KMS-11 (cell line): ENCODE data around the gene MCCC1.
"Not testable (repeated sequence)": the region's sequence is repeated elsewhere in the genome, so short reads cannot be mapped to it uniquely, and the experiment has no call there.

Source experiments
- H2AFZ ChIP-seq: fragments of 200-600 bp; sonication (generic); 2 replicates; pipeline ENCODE4 v1.6.1; 2016; ENCODE audit warnings: antibody characterized with exemption, mixed run types, low read depth
- H3K27ac ChIP-seq: fragments of 200-600 bp; sonication (generic); 2 replicates; pipeline ENCODE4 v1.6.1; 2016; ENCODE audit warnings: mild to moderate bottlenecking, mixed run types
- H3K27me3 ChIP-seq: fragments of 200-600 bp; sonication (generic); 2 replicates; pipeline ENCODE4 v1.6.1; 2017; ENCODE audit warnings: mild to moderate bottlenecking, low read depth, mixed run types, moderate library complexity; ENCODE audit not compliant: insufficient read depth
- H3K36me3 ChIP-seq: fragments of 200-600 bp; sonication (generic); 2 replicates; pipeline ENCODE4 v1.6.1; 2017; ENCODE audit warnings: mild to moderate bottlenecking, mixed run types; ENCODE audit not compliant: insufficient read depth
- H3K4me1 ChIP-seq: fragments of 200-600 bp; sonication (generic); 2 replicates; pipeline ENCODE4 v1.6.1; 2016; ENCODE audit warnings: mild to moderate bottlenecking, low read depth, mixed run types; ENCODE audit not compliant: poor library complexity, severe bottlenecking
- H3K4me2 ChIP-seq: fragments of 200-600 bp; sonication (generic); 2 replicates; pipeline ENCODE4 v1.7.0; 2016; ENCODE audit warnings: mild to moderate bottlenecking, mixed run types
- H3K4me3 ChIP-seq: fragments of 200-600 bp; sonication (generic); IDR thresholded peaks from 2 replicates; pipeline ENCODE4 v1.6.1; 2017; ENCODE audit warnings: low read depth, low read length, mixed read lengths; ENCODE audit not compliant: insufficient read depth
- H3K79me2 ChIP-seq: fragments of 200-600 bp; sonication (generic); 2 replicates; pipeline ENCODE4 v1.6.1; 2016; ENCODE audit warnings: low read depth, mixed run types; ENCODE audit not compliant: insufficient read depth
- H3K9ac ChIP-seq: fragments of 200-600 bp; sonication (generic); 2 replicates; pipeline ENCODE4 v1.6.1; 2016; ENCODE audit warnings: mild to moderate bottlenecking, mixed run types
- H4K20me1 ChIP-seq: fragments of 200-600 bp; sonication (generic); 2 replicates; pipeline ENCODE4 v1.6.1; 2016; ENCODE audit warnings: mild to moderate bottlenecking, mixed run types; ENCODE audit not compliant: insufficient read depth
- TF ChIP-seq, protein P1 (sequence below): fragments of 200-600 bp; sonication (generic); conservative IDR thresholded peaks from 2 replicates; pipeline ENCODE4 v1.6.1; 2017; ENCODE audit warnings: low read depth, mild to moderate bottlenecking, antibody characterized with exemption, low read length, moderate library complexity, mixed read lengths

MCCC1 gene

DNA sequence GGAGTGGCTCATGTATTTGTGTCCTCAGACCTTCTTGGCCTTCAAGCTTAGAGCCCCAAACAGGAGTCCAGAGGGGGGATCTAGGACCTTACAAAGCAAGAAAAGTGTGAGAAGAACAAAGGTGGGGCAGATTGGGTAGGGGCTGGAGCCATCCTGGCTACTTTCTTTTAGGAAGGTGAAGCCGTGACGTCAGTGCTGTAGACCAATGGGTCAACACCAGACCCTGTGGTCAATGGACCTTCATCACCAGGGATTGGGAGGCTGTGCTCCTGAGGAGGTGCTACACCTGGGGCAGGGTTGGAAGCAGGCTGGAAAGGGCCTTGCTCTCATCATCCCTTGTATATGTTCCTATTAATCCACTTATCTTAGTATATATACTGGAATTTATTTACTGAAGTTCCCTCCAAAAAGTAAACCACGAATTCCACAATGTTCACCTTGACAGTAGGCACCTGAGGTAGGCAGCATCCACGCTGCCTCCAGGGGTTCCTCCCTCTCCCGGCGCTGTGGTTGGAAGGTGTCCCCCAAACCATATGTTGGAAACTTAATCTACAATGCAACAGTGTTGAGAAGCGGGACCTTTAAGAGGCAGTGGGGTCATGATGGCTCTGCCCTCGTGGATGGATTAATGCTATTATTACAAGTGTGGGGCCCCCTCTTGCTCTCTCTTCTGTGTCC is 21.4 kb upstream of the MCCC1 start:
- H3K79me2 ChIP-seq, result no peaks in the 10 kb centered on the region
- no peak overlapping the region for H3K27ac ChIP-seq
- H3K36me3 ChIP-seq, result no peaks in the 10 kb centered on the region
- H3K4me2 ChIP-seq, result no peak overlapping the region
- H2AFZ ChIP-seq, result no peak overlapping the region
- no peaks in the 10 kb centered on the region for H3K27me3 ChIP-seq
- no peak overlapping the region for H3K9ac ChIP-seq
- H3K4me1 ChIP-seq, result peaks cover 11% of the 10 kb centered on the region
- TF ChIP-seq, protein P1, sequence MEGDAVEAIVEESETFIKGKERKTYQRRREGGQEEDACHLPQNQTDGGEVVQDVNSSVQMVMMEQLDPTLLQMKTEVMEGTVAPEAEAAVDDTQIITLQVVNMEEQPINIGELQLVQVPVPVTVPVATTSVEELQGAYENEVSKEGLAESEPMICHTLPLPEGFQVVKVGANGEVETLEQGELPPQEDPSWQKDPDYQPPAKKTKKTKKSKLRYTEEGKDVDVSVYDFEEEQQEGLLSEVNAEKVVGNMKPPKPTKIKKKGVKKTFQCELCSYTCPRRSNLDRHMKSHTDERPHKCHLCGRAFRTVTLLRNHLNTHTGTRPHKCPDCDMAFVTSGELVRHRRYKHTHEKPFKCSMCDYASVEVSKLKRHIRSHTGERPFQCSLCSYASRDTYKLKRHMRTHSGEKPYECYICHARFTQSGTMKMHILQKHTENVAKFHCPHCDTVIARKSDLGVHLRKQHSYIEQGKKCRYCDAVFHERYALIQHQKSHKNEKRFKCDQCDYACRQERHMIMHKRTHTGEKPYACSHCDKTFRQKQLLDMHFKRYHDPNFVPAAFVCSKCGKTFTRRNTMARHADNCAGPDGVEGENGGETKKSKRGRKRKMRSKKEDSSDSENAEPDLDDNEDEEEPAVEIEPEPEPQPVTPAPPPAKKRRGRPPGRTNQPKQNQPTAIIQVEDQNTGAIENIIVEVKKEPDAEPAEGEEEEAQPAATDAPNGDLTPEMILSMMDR, result no peak
- H3K4me3 ChIP-seq, result no peak overlapping the region
- H4K20me1 ChIP-seq, result no peaks in the 10 kb centered on the region

DNA sequence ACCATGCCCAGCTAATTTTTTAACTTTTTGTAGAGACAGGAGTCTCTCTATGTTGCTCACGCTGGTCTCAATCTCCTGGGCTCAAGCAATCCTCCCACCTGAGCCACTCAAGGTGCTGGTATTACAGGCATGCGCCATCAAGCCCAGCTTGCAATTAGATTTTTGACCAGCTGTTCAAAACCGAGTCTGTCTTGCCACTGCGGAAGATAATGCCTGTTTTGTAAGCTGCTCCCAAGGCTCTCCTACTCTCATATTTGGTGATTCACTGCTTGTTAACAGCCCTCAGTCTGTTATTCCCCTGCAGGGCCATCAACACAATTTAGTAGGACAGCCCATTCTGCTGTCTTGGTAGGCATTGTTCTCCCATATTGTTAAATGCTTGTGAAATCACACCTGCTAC is 17.8 kb upstream of the MCCC1 start:
- Histone ChIP-seq H3K79me2 (no peaks in the 10 kb centered on the region), H3K4me2 (peak overlapping the region; percentile 93; the same call in 1 of the 2 replicates), H3K9ac (no peak overlapping the region), H3K27me3 (no peaks in the 10 kb centered on the region), H3K27ac (no peak overlapping the region), H4K20me1 (no peaks in the 10 kb centered on the region), H3K4me3 (peak overlapping the region; percentile 58), H3K36me3 (no peaks in the 10 kb centered on the region), H3K4me1 (peaks cover 11% of the 10 kb centered on the region), H2AFZ (no peak overlapping the region)
- TF ChIP-seq, protein P1, result no peak

GRCh38 chr3:183116025-183116614 is 16.8 kb upstream of the MCCC1 start:
- no peaks in the 10 kb centered on the region for H3K36me3 ChIP-seq
- H3K4me1 ChIP-seq, result peaks cover 11% of the 10 kb centered on the region
- H3K4me3 ChIP-seq, result peak overlapping the region; percentile 73
- H3K4me2 ChIP-seq, result peak overlapping the region; percentile 93
- H3K9ac ChIP-seq, result peak overlapping the region; percentile 11; the same call in 1 of the 2 replicates
- no peak overlapping the region for H3K27ac ChIP-seq
- H3K79me2 ChIP-seq, result no peaks in the 10 kb centered on the region
- H4K20me1 ChIP-seq, result no peaks in the 10 kb centered on the region
- H3K27me3 ChIP-seq, result no peaks in the 10 kb centered on the region
- H2AFZ ChIP-seq, result peak overlapping the region; percentile 77
- TF ChIP-seq, protein P1, result no peak

DNA sequence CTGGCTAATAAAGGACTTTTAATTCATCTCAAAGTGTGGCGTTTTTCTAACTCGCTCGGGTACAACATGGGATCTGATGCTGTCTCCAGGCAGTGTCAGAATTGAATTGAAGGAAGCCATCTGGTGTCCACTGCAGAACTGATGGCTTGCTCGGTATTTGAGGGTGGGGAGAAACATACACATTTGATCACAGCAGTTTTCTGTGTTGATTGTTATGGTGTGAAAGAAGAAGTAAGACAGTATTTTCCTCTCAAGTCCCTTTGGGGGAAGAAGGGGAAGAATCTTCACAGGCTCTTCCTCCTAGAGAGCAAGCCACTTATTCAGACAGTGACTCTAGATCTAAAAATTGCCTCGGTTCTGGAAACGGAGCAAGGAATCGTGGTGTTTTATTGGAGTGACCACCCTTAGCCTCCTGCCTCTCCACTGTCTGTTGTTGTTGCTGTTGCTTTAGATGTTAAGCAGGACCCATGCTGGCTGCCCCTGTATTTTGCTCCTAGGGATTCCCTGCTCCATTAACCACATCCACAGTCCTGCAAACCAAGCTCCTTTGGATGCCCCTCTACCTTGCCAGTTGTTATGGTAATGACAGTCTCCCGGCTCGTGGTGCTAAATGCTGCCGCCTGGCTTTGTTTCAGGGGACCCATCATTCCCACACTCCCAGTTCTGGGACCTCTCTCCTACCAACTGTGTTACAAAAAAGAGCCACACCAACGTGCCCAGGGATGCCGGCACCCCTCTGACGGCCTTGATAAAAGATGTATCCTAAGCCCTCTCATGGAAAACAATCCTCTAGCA is 15.3 kb upstream of the MCCC1 start:
- Histone ChIP-seq H3K9ac (no peak overlapping the region), H2AFZ (no peak overlapping the region), H3K4me3 (no peak overlapping the region), H3K36me3 (no peaks in the 10 kb centered on the region), H4K20me1 (no peaks in the 10 kb centered on the region), H3K4me2 (no peak overlapping the region), H3K27me3 (no peaks in the 10 kb centered on the region), H3K79me2 (no peaks in the 10 kb centered on the region), H3K27ac (no peak overlapping the region), H3K4me1 (peaks cover 11% of the 10 kb centered on the region)
- TF ChIP-seq, protein P1, result no peak

DNA sequence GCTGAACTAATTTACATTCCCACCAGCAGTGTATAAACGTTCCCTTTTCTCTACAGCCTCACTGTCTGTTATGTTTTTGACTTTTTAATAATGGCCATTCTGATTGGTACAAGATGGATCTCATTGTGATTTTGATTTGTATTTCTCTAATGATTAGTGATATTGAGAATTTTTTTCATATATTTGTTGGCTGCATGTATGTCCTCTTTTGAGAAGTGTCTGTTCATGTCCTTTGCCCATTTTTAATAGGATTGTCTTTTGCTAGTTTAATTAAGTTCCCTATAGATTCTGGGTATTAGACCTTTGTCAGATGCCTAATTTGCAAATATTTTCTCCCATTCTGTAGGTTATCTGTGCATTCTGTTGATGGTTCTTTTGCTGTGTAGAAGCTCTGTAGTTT is 10.6 kb upstream of the MCCC1 start:
- H3K4me3 ChIP-seq, H4K20me1 ChIP-seq, H3K4me2 ChIP-seq, H3K79me2 ChIP-seq, H3K27ac ChIP-seq, H3K36me3 ChIP-seq, H3K9ac ChIP-seq, H3K4me1 ChIP-seq, H3K27me3 ChIP-seq, H2AFZ ChIP-seq: not testable (repeated sequence)
